ENCODE results near the gene GDF2. TPM values are rescaled to one million over a fixed set of nuclear protein-coding genes. Genes with fewer than 3 reads are reported as not detected.
A peak's percentile ranks its signal among the peaks of the same experiment; 100 is the strongest.

The GDF2 gene
- total RNA-seq, 1 donor from 2014 or later: not detected

- no peak for DNase-seq (ENCODE audit: low spot score)
- intact Hi-C loops (cut with DNase I): no loop called here
- ATAC-seq: no peak
Measured at GRCh38 chr10:47307381-47307780, 14.9 kb upstream of the GDF2 start.

GRCh38 chr10:47308775-47309174 lies 13.5 kb upstream of the GDF2 start:
- intact Hi-C loops (cut with DNase I): no loop called here
- ATAC-seq (no peak), DNase-seq (ENCODE audit: low spot score) (no peak)

DNA sequence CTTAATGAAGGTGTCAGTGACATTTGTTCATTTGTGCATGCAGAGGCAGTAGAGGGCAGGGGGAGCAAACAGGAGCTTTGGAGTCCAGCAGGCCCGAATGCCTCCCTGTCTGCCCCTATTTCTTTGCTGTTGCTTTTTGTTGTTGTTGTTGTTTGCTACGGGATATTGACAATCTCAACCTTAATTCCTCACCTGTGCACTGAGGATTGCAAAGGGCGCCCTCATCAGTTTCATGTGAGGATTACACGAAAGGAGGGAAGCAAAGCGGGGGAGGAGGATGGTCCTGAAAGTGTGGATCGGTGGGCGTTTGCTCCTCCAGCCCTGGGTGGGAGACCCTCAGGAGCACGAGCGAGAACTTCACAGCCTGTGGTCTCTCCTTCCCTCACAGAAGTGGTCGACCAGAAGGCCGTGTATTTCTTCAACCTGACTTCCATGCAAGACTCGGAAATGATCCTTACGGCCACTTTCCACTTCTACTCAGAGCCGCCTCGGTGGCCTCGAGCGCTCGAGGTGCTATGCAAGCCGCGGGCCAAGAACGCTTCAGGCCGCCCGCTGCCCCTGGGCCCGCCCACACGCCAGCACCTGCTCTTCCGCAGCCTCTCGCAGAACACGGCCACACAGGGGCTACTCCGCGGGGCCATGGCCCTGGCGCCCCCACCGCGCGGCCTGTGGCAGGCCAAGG lies 12.7 kb upstream of the GDF2 start:
- DNase-seq (ENCODE audit: low spot score): no peak
- intact Hi-C loops (cut with DNase I): no loop called here
- no peak for ATAC-seq

DNA sequence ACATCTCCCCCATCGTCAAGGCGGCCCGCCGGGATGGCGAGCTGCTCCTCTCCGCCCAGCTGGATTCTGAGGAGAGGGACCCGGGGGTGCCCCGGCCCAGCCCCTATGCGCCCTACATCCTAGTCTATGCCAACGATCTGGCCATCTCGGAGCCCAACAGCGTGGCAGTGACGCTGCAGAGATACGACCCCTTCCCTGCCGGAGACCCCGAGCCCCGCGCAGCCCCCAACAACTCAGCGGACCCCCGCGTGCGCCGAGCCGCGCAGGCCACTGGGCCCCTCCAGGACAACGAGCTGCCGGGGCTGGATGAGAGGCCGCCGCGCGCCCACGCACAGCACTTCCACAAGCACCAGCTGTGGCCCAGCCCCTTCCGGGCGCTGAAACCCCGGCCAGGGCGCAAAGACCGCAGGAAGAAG lies 12.2 kb upstream of the GDF2 start:
- DNase-seq (ENCODE audit: low spot score) (no peak), ATAC-seq (no peak)
- intact Hi-C loops (cut with DNase I): no loop called here

DNA sequence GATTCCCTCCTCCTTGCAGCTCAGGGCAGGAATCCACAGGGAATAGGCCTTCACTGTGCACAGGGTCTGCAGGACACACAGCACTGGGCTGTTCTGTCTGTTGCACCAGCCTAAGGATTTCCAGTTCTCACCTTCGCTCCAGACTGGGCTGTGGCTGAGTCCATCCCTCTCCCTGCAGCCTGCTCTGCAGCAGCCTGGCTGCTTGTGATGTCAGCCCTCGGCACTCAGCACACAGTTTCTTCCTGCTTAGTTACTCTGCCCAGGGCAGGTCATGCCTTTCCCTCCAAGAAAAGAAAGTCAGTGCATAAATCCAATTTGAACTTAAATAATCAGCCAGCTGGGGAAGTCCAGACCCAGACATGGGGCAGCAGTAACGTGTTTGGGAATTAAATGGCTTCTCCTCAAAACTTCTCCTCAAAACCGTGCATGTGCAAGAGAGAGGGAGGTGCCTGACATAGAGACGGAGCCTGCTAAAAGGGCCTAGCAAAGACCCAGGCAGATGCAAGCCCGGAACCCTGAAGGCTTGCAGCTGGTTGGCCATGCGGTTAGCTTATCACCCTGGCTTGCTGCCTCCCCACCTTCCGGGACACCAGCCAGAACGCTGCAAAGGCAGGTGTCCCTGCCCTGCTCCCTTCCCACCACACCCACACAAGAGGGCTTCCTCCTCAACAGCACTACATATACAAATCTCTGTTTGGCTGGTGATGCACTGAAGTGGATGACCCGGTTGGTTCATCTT lies 10.9 kb upstream of the GDF2 start:
- intact Hi-C loops (cut with DNase I): no loop called here
- DNase-seq (ENCODE audit: low spot score) (no peak), ATAC-seq (peak; percentile 38)

DNA sequence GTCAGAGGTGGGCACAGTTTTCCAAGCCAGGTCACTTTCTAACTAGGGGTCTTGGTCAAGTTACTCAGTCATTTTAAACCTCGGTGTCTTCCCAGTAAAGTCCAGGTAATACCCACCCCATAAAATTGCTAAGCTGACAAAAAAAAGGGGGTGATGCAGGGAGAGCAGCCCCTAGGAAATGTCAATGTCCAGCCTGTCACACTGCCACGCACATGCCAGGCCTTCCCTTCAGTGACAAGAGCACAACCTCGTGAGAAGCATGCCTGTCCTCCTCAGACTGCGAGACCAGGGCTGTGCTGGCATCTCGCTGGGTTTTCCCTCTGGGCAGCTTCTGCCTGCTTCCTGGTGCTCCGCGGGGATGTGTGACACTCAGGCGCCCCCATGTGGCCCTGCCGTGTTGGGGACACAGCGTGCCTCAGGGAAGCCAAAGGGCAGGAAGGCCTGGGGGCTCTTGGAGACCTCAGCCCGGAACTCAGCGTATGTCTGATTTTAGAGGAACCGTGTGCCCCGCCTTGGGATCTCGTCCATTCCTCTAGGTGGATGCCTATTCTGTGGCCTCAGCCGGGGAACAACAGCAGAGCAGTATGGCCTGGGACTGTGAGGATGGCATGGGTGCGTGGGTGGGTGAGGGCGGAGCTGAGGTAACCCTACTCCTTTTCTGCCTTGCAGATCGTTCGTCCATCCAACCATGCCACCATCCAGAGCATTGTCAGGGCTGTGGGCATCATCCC lies 10.2 kb upstream of the GDF2 start:
- intact Hi-C loops (cut with DNase I): loop anchor here (2.0 kb wide), 1 partner anchor 287 kb away; no protein-coding TSS in a partner anchor
- DNase-seq (ENCODE audit: low spot score) (peak; percentile 87), ATAC-seq (peak; percentile 92)

DNA sequence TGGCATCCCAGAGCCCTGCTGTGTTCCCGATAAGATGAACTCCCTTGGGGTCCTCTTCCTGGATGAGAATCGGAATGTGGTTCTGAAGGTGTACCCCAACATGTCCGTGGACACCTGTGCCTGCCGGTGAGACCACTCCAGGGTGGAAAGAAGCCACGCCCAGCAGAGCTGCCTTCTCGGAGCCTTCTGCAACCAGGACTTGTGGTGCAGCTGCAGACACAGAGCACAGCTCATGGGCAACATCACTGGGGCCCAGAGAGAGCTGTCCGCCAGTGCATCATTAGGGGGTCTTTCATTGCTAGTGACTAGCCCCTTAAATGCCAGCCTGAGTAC lies 9.6 kb upstream of the GDF2 start:
- intact Hi-C loops (cut with DNase I): loop anchor here (2.0 kb wide), 1 partner anchor 288 kb away; no protein-coding TSS in a partner anchor
- DNase-seq (ENCODE audit: low spot score) (no peak), ATAC-seq (no peak)

- intact Hi-C loops (cut with DNase I): no loop called here
- DNase-seq (ENCODE audit: low spot score) (no peak), ATAC-seq (no peak)
Measured at GRCh38 chr10:47314416-47314970, 7.8 kb upstream of the GDF2 start.

DNA sequence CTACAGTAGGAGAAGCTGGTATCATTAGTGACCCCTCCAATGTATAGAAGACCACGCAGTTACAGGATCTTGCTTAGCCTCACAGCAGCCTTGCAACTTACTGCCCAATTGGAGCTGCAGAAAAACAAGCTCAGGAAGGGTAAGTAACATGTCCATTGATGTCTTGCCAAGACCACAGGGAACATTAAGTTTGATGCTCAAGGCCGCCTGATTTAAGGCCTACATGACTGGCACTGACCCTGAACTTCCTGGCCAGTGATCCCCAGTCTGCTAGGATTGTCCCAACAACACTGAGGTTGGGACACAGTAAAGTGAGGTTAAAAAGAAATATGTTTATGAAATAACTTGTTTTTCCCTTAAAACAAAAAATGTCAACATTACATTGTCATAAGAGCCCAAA lies 6.8 kb upstream of the GDF2 start:
- intact Hi-C loops (cut with DNase I): no loop called here
- ATAC-seq: no peak
- DNase-seq (ENCODE audit: low spot score): no peak

DNA sequence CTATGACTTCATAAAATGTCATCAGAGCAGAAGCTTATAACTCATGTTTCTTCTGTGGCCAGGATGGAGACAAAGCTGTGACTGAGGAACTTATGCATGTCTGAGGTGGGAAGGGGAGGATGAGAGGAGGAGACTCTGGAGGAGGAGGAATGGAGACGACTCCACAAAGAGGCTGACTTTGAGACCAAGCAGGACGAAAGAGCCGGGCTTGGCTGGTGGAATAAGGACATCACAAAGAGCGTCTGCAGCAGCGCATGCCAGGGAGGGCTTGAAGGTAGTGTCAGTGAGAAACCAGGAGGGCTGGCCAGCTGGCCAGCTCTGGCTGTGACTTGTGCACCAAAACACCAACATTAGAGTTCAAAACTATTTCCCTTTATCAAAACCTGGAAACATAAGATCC lies 6.1 kb upstream of the GDF2 start:
- intact Hi-C loops (cut with DNase I): no loop called here
- DNase-seq (ENCODE audit: low spot score): no peak
- no peak for ATAC-seq

DNA sequence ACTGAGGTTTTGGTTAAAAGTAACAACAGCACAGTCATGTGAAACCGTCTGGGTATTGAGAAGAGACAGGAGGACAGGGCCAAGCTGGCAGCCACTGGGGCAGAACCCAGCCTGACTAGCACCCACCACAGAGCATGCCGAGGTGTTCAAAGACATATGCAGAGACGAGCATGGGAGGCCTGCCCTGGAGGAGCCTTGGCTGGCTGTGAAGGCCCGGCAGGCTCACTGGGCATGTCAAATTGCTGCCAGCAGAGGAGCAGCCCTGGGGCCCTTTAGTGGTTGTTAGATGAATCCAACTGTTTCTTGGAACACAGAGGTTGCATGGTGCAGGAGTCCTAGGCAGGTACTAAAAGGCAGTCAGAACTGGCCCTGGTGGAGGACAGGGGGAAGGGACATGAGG lies 5.0 kb upstream of the GDF2 start:
- intact Hi-C loops (cut with DNase I): no loop called here
- ATAC-seq: no peak
- no peak for DNase-seq (ENCODE audit: low spot score)

DNA sequence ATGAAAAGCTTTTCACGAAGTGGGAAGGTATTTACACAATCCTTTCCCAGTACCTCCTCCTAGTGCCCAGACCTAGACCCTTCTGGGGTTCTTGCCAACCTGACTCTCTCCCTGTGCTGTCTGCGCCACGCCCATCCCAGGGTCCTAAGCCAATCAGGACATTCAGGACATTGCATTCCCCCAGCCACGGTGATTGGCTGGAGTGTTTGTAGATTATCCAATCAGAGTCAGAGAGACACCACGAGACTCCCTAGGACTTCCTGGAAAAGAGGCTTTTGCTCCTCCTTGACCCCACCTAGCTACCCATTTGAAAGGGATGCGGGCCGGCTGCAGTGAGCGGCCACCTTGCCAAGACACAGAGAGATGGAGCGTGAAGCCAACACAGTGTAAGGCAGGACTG lies 3.5 kb upstream of the GDF2 start:
- intact Hi-C loops (cut with DNase I): no loop called here

DNA sequence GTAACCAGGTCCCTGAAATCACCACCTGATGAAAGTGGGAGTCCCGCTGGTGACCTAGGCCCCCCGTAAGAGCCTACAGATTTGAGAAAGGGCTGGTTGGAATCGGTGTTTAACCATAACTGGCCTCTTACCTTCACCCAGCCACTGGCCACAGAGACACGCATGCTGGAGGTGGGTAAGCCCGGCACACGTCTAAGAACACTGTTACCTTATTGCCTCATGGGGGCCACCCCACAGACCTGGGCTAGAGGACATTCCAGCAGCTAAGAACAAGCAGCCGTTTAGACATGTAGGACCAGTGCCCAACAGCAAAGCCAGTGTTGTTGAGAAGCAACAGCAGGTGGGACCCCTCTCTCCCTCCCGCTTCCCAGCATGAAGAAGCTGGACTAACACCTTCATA lies 2.5 kb upstream of the GDF2 start:
- DNase-seq (ENCODE audit: low spot score): no peak
- intact Hi-C loops (cut with DNase I): no loop called here
- ATAC-seq: no peak

More for the DNA sequence above, 3.5 kb upstream of the GDF2 start:
- no peak for ATAC-seq
- no peak for DNase-seq (ENCODE audit: low spot score)

- no peak for ATAC-seq
- no peak for DNase-seq (ENCODE audit: low spot score)
- intact Hi-C loops (cut with DNase I): no loop called here
Measured at GRCh38 chr10:47320812-47321211, 1.4 kb upstream of the GDF2 start.

GRCh38 chr10:47321521-47322195 lies 596 bp upstream of the GDF2 start:
- ATAC-seq (no peak), DNase-seq (ENCODE audit: low spot score) (no peak)
- intact Hi-C loops (cut with DNase I): no loop called here

- ATAC-seq: no peak
- intact Hi-C loops (cut with DNase I): no loop called here
Measured at GRCh38 chr10:47323087-47323486, 833 bp downstream of the GDF2 start.

GRCh38 chr10:47323636-47324296 lies 1.5 kb downstream of the GDF2 start:
- intact Hi-C loops (cut with DNase I): no loop called here
- ATAC-seq: no peak
- no peak for DNase-seq (ENCODE audit: low spot score)

More at GRCh38 chr10:47323087-47323486, 833 bp downstream of the GDF2 start:
- DNase-seq (ENCODE audit: low spot score): no peak

DNA sequence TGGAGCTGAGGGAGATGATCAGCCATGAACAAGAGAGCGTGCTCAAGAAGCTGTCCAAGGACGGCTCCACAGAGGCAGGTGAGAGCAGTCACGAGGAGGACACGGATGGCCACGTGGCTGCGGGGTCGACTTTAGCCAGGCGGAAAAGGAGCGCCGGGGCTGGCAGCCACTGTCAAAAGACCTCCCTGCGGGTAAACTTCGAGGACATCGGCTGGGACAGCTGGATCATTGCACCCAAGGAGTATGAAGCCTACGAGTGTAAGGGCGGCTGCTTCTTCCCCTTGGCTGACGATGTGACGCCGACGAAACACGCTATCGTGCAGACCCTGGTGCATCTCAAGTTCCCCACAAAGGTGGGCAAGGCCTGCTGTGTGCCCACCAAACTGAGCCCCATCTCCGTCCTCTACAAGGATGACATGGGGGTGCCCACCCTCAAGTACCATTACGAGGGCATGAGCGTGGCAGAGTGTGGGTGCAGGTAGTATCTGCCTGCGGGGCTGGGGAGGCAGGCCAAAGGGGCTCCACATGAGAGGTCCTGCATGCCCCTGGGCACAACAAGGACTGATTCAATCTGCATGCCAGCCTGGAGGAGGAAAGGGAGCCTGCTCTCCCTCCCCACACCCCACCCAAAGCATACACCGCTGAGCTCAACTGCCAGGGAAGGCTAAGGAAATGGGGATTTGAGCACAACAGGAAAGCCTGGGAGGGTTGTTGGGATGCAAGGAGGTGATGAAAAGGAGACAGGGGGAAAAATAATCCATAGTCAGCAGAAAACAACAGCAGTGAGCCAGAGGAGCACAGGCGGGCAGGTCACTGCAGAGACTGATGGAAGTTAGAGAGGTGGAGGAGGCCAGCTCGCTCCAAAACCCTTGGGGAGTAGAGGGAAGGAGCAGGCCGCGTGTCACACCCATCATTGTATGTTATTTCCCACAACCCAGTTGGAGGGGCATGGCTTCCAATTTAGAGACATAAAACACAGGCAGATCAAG lies 3.3 kb downstream of the GDF2 start:
- intact Hi-C loops (cut with DNase I): no loop called here
- DNase-seq (ENCODE audit: low spot score) (no peak), ATAC-seq (no peak)
